ENCODE results near the gene LCOR. TPM values are rescaled to one million over a fixed set of nuclear protein-coding genes. Genes with fewer than 3 reads are reported as not detected.

Gene LCOR
- total RNA-seq, 1 experiment from 2014 or later: 42.1 TPM

DNA sequence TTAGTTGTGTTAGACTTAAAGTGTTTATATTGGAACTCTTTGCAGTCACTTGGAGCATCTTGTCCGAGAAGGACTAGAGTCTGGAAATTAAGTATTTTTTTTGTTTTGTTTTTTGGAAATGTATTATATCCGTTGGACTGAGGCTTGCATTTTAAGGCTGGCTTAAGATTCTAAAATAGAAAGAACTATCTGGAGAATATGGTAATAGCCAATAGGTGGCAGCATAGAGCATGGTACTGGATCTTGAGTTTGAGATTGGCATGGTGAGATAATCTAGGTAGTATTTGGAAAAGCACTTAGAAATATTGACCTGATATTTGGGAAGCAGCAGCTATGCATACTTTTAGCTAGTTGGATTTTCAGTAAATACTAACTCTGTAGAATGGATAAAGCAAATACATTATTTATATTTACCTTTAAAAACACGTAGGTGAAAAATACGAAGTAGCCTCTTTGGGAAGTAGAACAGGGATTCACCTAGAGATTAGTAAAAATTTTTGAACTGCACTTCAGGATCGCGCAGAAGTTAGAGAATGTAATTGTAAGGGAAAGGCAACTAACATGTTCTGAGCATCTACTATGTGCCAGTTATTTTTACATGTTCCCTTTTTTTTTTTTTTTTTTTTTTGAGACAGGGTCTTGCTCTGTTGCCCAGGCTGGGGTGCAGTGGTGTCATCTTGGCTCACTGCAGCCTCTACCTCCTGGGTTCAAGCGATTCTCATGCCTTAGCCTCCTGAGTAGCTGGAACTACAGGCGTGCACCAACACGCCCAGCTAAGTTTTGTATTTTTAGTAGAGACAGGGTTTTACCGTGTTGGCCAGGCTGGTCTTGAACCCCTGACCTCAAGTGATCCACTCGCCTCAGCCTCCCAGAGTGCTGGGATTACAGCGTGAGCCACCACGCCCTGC lies 78.6 kb downstream of the LCOR start:
- Histone ChIP-seq H4K20me1 (ENCODE audit: control insufficient read depth, insufficient read depth, insufficient read length) (no peaks in the 10 kb centered on the region), H2BK12ac (ENCODE audit: insufficient read length, low read depth, low read length) (no peak overlapping the region), H4K5ac (ENCODE audit: insufficient read length, low read depth, low read length) (no peak overlapping the region), H2BK20ac (ENCODE audit: low read depth, low read length, poor library complexity, severe bottlenecking) (no peak overlapping the region), H3K56ac (ENCODE audit: insufficient read length, low read depth, low read length) (no peak overlapping the region), H3K4ac (ENCODE audit: low read depth, low read length) (no peak overlapping the region), H2AK5ac (ENCODE audit: insufficient read length, low read length) (no peak overlapping the region), H2BK120ac (ENCODE audit: low read depth, low read length, poor library complexity, severe bottlenecking) (no peak overlapping the region), H3K9me3 (ENCODE audit: control insufficient read depth, low read depth, low read length) (no peaks in the 10 kb centered on the region), H3K27me3 (ENCODE audit: insufficient read depth, low read length) (no peaks in the 10 kb centered on the region), H3K23ac (ENCODE audit: insufficient read length, low read depth, low read length) (no peak overlapping the region), H3K18ac (ENCODE audit: insufficient read length, low read depth, low read length) (no peak overlapping the region), H2BK5ac (ENCODE audit: insufficient read length, low read length) (no peak overlapping the region), H3K4me2 (ENCODE audit: insufficient read depth, insufficient read length, low read length) (no peak overlapping the region), H4K91ac (ENCODE audit: insufficient read length, low read depth, low read length) (no peak overlapping the region), H3K79me1 (ENCODE audit: insufficient read depth, low read depth, low read length, poor library complexity, severe bottlenecking) (no peaks in the 10 kb centered on the region), H3K79me2 (ENCODE audit: insufficient read depth, low read length) (no peaks in the 10 kb centered on the region), H2BK15ac (ENCODE audit: low read depth, low read length) (no peak overlapping the region), H4K8ac (replicated peaks; ENCODE audit: insufficient read length, low read depth, low read length) (no peak overlapping the region), H2AFZ (ENCODE audit: low read length) (no peak overlapping the region), H3T11ph (ENCODE audit: low read length) (no peak overlapping the region), H3K14ac (ENCODE audit: insufficient read depth, low read length) (no peak overlapping the region), H3K4me1 (ENCODE audit: insufficient read depth, low read length) (no peaks in the 10 kb centered on the region), H3K23me2 (ENCODE audit: insufficient read length, low read depth, low read length, poor library complexity, severe bottlenecking) (no peaks in the 10 kb centered on the region), H3K9ac (ENCODE audit: extremely low read depth, insufficient read length, low read length) (no peak overlapping the region), H3K27ac (ENCODE audit: insufficient read length, low read depth, low read length) (no peak overlapping the region)
- H3K4me1 Mint-ChIP-seq: peaks cover 20 to 29% of the 10 kb centered on the region in 2 experiments
- DNase-seq: no peak
- H3K4me3 Mint-ChIP-seq: no peak overlapping the region
- peaks cover 11 to 41% (median 37%) of the 10 kb centered on the region in 3 experiments; a peak in 6 of 7 replicates for H3K36me3 Mint-ChIP-seq (ENCODE audit: insufficient read depth in 1 of 3, low read depth in 3 of 3)
- no peaks in the 10 kb centered on the region for H3K27me3 Mint-ChIP-seq (ENCODE audit: low read depth)
- H3K27ac Mint-ChIP-seq: no peak overlapping the region; a peak in 1 of 7 replicates
- WGBS (ENCODE audit: extremely low coverage, insufficient read length, low lambda C conversion rate): 100% methylated on average over 1 of the region's 13 CpGs
- no peaks in the 10 kb centered on the region for H3K9me3 Mint-ChIP-seq
- TF ChIP-seq, protein P1, sequence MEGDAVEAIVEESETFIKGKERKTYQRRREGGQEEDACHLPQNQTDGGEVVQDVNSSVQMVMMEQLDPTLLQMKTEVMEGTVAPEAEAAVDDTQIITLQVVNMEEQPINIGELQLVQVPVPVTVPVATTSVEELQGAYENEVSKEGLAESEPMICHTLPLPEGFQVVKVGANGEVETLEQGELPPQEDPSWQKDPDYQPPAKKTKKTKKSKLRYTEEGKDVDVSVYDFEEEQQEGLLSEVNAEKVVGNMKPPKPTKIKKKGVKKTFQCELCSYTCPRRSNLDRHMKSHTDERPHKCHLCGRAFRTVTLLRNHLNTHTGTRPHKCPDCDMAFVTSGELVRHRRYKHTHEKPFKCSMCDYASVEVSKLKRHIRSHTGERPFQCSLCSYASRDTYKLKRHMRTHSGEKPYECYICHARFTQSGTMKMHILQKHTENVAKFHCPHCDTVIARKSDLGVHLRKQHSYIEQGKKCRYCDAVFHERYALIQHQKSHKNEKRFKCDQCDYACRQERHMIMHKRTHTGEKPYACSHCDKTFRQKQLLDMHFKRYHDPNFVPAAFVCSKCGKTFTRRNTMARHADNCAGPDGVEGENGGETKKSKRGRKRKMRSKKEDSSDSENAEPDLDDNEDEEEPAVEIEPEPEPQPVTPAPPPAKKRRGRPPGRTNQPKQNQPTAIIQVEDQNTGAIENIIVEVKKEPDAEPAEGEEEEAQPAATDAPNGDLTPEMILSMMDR (conservative IDR thresholded peaks at IDR 0.05): peak; percentile 81

Data from H9 (cell line).